Activated CD8-positive, alpha-beta memory T cell treated with anti-CD3 and anti-CD28 coated beads for 1 hour (primary cell): Measurements from ENCODE around the gene CISD2.
A peak's percentile ranks its signal among the peaks of the same experiment; 100 is the strongest.
"Not testable (repeated sequence)": the region's sequence is repeated elsewhere in the genome, so short reads cannot be mapped to it uniquely, and the experiment has no call there.

Experiments used
- DNase-seq, 2 donors: peaks; one replicate each; pipeline ENCODE4 v3.0.0-alpha.2; 2020; ENCODE audit warnings: low read depth in 1 of 2; ENCODE audit errors: extremely low read depth in 1 of 2

CISD2 gene, protein sequence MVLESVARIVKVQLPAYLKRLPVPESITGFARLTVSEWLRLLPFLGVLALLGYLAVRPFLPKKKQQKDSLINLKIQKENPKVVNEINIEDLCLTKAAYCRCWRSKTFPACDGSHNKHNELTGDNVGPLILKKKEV

DNA sequence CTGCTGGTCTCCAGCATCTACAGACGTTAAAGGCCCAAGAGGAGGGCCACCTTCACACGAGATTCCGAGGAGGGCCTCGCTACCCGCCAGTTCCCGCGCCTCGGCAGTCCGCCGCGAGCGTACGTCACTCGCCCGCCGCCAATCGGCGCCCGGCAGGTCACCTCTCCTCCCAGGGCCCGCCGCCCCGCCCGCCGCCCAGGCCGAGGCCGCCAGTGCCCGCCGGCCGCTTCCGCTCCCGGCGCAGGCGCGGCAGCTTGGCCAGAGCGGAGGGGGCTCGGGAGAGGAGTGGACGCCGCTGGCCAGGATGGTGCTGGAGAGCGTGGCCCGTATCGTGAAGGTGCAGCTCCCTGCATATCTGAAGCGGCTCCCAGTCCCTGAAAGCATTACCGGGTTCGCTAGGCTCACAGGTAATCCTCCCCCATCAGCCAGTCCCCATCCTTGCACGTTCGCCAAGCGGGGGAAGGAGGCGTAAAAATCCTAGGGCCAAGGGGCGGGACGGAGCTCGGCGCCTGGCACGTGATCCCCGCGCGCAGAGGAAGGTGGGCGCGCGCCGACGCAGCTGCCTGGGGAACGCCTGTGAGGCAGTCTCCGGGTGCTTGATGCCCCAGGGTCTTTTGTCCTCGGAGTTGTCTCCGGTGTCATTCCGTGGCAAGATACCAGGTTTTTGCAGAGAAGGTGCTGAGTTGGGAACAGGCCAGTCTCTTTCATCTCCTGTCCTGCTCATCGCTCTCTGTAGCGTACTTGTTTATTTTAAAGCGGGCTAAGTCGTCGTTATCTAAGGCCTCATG, at the start of gene CISD2:
CISD2 (plus strand) TSS at position 212 of the 788 bp plus-strand sequence; CDS start at position 305, 93 bp downstream.
- DNase-seq, result peak; percentile 81 to 82

DNA sequence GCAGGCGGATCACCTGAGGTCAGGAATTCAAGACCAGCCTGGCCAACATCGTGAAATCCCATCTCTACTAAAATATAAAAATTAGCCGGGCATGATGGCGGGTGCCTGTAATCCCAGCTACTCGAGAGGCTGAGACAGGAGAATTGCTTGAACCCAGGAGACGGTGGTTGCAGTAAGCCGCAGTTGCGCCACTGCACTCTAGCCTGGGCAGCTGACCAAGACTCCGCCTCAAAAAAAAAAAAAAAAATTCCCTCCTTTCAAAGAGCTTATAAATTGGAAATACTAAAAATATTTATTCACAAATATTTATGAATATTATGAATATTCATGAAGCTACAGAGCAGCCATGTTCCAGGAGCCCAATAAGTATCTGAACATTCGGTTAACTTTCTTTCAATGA, 49.7 kb upstream of the CISD2 start:
- DNase-seq, result not testable (repeated sequence)

DNA sequence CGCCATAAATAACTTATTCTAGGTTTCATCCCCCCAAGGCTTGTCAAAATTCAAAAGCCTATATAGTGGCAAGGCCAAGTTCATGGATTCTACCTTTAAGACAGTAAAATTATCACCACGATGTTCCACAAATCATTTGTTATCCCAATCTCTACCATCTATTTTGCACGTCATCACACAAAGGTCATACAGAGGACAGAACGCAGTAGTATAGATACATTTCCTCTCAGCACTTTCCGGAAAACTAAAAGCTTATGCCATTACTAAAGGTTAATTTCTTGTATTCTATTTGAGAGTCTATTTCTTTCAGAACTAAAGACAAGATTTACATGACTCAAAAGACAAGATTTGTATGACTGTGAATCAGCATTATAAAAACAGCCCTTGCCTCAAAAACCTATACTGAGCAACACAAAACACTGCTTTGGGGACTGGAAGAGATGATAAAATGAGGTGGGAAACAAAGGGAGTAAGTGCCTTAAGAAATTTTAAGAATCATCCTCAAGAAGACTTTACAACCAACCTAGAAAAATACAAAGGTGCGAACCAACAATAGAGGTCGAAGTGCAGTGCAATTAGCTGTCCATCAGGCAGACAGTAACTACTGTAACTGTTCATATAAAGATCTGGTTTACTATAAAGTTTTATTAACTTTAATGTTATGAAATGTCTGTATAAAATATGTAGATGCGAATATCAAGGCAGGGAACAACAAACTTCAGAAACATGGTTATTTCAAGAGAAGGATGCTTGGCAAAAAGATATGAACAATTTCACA, 49.0 kb upstream of the CISD2 start:
- DNase-seq, result no peak

DNA sequence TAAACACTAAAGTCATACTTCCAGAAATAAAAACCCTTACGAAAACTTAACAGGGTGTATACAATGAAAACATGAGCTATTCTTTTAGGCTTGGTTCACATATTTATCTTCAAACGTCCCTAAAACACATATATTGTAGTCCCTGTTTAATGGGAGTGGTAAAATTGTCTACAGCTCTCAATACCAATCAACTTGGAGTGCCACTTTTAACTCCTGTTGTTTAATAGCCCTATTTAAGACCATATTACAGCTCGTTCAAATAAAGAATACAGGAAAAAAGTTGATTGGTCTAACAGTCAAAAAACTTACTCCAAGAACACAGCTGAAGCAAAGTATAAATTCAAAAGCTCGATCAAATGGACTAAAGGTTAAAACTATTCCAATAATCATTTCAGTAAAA, 45.3 kb upstream of the CISD2 start:
- DNase-seq, result no peak

DNA sequence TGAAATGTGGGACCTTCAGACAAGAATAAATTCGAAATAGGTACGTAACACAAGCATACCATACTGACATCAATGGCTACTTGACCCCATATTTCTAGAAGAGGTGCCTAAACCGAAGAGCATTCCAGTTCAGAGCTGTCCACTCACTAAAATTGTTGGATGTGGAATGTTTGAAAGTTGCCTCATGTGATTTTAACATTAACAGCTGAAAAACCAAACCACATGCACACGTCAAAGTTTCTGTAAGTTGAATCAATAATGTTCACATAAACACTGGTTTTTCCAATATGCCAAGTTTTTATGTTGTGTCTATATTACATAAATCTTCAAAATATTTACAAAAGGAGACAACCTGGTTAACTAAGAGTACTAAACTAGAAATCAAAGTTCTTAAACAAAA, 44.9 kb upstream of the CISD2 start:
- DNase-seq, result no peak

DNA sequence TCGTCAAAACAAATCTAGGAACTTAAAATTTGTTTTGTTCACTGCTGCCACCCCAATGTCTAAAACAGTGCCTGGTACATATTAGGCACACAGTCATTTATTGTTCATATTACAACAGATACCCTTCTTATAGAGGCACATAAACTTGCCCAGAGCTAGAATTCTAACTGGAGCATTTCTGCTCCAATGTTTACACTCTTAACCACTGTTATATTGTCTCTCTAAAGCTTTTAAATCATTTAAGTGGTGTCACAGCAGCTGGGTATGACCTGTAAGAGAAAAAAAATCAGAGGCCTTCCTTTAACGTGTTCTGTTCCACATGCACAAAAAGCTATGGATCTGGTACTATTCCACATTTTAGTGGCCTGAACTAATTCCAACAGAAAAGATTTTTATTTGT, 44.4 kb upstream of the CISD2 start:
- no peak for DNase-seq

DNA sequence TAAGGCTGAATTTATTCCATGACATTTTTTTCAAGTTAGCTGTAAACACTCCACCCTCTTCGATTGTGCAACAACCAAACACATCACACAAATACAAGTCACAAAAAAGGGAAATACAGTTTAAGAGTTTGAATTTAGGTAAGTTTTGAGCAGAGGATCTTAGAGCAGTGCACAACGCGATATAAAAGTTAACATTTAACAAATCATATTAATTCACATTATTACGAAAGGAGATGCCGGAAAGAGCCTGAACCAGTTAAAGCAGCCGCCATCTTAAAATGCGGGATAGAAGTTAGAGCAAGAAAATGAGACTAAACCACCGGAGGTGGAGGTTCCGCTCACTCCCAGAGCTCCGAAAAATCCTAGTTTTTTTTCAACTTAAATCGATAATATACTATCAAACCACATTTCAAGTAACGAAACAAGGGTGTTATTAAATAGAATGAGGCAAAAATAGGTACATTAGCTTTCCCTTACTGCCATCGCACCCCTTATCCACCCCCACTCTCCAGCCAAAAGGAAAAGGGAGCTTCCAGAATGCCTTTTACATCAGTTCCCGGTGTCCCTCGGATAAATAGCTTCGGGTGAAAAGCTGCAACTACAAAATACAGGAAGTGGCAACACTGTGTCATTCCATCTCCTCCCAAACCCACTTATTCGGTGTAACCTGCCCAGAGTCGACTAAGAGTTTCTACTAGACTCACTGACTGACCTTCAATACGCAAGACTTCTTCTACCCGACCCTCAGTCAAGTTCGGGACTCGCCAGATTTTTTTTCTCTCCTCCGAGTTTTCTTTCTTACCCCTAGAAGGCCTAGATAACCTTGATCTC, 43.3 kb upstream of the CISD2 start:
- no peak for DNase-seq

DNA sequence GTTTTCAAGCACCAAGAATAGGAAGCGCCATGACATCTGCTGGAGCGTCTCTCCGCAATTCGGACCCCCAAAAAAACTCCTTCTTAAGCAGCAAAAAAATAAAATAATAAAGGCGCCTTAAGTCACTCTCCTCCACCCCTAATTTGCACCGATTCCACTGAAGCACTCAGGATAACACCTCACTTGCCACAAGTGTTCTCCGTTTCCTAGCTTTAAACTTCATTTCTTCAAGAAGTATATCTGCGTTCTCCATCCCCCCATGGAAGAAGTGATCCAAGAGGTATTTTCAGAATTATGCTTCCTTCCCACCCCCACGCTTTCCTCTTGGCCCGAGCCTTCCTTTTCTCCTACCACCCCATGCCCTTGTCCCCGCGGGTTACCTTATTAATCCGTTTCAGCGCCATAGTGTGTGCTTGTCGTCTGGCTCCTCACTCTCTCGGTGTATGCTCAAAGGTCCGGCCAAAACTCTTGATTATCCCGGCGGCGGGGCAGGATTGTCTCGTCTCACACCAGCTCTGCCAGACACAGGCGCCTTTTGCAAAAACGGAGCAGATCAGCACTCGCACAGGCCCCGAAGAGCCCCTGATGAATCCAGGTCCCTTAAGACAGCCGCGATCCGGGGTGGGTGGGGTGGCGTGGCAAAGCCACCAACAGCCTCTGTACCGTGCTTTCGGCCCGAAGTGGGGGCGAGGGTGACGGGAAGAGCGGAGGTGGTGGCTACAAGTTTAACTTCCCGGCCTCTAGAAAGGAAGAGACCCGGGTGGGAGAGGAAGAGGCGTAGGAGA, 42.5 kb upstream of the CISD2 start:
- DNase-seq, result peak in 1 of 2 donors; percentile 13

DNA sequence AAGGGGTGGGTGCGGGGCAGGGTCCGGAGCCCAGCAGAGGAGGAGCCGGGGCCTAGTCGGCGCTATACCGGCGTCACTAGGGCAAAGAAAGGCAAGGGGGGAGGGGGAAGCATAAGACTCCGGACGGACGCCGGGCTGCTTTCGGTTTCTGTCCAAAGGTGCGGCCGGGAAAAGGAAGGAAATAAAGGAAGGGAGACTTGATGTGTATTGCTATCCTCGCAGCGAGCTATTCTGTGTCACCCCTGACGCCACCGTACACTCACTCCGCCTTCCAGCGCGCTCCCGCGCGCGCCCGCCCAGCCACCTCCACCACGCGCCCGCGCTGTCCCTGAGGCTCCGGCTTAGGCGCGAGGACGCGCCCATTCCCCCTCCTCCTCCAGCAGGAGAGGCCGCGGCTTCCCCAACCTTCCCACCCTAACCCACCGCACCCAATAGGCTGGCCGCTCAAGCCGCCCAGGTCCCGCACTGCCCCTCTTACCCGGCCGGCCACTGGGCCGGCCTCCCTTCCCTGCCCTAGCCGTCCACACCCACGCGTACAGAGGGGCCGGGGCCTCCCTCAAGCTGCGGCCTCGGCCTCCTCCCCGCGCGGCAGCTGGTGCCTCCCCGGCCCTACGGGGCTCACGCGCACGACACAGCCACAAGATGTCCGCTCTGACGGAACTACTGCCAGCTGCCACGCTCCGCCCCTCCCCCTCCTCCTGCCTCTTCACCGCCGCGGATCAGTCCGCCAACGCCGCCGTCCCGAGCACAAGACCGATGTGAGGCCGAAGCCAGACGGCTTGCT, 41.7 kb upstream of the CISD2 start, which contains the start of gene UBE2D3:
UBE2D3 (minus strand) TSS at position 662 of the 784 bp plus-strand sequence. CDS start 1,043 bp downstream, outside the sequence.
- peak; percentile 84 to 89 for DNase-seq

DNA sequence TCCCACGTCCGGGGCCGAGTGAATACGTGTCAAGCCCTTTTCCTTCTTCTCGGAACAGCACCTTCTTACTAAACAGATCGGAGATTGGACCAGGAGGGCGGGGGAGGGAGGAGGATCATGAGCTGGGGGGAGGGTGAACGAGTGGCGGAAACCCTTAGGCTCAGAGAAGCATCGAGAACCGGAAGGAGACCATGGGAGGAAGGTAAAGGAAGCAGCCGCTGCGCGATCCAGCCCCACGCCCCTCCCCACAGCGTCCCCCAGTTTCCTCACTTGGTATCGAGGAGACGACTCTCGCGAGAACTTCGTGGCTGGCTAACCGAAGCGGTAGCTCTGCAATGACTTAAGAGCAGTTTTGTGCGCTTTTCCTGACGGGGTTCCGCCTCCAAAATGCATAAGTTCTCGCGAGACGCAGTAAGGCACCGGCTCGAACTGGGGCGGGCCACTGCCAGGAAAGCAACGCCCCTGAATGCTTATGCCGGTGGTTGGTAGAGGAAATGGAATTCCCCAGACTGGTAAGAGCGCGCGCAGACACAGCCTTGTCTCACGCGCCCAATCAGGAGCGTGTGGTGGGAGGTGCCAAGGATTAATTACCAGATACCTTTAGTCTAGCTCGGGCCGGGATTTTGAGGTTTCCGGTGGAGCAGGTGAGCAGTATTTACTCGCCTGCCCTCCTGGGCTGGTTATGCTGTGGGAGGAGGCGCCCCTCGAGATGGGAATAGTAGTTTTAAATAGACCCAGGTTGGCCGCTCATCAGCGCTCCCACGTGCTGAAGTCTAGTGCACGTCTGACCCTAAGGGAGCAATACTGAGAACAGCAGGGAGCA, 40.9 kb upstream of the CISD2 start:
- peak; percentile 94 to 100 for DNase-seq

DNA sequence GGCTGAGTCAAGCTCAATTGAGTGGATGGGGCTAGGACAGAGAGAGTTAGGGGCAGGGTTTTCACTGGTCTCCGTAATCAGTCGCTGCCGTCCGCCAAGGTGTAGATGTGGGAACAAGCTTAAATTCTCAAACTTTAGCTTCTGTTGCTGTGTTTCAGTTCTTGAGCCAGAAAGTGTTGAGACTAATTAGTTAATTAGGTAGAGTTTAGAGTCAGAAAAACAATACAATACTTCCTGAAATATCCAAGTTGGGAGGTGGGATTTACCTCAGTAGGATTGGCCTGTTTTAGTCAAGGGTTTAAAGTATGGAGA, 40.3 kb upstream of the CISD2 start:
- DNase-seq, result no peak

DNA sequence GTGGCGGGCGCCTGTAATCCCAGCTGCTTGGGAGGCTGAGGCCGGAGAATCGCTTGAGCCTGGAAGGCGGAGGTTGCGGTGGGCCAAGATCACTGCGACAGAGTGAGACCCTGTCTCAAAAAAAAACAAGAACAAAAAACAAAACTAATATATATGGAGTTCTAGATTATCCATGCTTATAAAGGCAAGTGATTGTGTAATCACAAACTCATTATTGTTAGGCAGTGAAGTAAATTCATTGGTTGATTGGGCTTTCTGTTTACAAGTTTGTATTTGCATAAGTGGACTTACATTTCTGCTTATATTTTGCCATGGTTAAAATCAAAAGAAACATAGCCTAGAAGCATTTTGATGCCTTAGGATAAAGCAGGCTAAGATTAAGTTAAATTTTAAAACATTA, 39.0 kb upstream of the CISD2 start:
- no peak for DNase-seq

DNA sequence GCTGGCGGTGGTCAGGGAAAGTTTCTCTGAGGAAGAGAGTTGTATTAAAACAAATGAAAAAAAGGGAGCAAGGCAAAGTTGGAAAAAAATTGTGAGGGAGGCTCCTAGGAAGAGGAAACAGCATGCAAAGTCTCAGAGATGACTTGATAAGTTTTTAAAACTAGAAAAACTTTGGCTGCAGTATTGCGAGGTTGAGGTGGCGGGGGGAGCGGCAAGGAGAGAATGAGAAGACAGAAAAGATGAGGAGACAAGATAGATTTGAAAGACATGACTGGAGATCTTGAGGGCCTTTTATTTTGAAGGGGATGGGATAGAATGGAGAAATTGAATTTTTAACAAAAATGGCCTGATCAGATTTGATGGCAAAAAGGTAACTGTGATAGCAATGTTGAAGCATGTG, 36.7 kb upstream of the CISD2 start:
- DNase-seq, result no peak

DNA sequence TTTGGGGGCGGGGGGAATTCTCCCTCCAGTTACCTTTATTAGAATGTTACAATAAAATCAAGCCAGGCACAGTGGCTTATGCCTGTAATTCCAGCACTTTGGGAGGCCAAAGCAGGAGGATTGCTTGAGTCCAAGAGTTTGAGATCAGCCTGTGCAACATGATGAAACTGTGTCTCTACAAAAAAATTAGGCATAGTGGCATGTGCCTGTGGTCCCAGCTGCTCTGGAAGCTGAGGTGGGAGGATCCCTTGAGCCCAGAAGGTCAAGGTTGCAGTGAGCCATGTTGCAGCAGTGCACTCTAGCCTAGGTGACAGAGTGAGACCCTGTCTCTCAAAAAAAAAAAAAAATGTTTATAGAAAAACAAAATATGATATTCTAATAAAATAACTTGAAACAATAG, 36.1 kb upstream of the CISD2 start:
- no peak for DNase-seq

DNA sequence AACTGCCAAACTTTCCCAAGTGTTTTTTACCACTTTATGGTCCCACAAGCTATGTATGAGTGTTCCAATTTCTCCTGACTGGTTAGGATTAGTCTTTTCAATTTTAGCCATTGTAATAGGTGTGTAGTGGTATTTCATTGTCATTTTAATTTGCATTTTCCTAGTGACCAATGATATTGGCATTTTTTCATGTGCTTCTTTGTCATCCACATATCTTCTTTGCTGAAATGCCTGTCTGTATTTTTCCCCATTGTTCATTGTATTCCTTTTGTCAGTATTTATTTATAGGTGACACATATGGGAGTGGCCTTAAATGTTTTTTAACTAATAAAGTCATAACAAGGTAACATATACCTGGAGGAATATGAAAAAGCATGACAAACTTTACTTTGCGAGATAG, 32.2 kb upstream of the CISD2 start:
- no peak for DNase-seq

DNA sequence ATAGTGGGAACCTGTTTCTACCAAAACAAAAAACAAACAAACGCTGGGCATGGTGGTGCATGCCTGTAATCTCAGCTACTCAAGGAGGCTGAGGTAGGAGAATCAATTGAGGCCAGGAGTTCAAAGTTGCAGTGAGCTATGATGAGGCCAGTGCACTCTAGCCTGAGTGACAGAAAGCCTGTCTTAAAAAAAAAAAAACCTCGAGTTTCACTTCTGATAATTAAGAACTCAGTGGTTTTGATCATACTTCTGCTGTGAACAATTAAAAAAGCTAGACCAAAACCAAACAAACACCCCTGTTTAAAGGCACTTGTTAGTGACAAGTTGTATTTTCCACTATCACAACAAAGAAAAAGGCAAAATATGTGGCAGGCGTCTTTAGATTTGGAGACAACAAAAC, 26.4 kb upstream of the CISD2 start:
- no peak for DNase-seq

DNA sequence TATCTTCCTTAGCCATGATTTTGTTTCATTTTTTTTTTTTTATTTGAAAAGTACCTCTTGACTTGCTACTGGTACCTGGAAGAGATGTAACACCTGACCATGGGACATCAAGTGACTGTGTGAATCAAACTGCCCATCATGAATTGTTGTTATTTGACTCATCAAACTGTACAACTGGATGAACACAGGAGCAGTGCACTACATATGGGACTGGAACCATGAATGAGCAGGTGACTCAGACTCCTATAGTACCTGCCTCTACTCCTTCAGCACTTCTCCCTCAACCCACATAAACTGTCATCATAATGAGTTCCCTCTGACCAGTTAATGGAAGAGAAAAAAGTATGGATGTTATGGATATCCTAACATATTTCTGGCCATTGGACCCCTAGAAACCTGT, 25.5 kb upstream of the CISD2 start:
- no peak for DNase-seq

DNA sequence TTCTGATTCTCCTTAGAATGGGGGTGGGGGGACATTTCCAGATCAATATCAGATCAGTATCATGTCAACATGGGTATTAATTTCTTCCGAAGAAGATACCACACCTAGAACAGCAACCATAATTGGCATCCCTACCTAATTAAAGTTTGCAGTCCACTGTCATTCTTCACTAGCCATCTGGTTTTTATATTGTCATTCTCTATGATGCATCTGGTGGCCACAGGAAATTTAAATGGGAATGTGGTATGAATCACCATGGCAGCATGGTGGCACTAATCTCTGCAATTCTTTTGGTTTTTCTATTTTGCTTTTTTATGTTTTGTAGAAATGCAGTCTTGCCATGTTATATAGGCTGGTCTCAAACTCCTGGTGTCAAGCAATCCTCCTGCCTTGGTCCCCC, 24.9 kb upstream of the CISD2 start:
- no peak for DNase-seq

DNA sequence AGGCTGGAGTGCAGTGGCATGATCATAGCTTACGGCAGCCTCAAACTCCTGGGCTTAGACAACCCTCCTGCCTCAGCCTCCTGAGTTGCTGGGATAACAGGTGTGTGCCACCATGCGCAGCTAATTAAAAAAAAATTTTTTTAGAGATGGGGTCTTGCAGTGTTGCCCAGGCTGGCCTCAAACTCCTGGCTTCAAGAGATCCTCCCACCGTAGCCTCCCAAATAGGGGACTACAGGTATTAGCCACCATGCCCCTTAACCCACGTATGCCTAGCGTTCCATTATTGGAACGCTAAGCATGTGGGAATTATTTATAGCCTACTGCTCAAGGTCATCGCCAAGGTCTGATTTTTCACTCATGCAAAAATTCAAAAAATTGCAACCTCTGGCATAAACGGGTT, 21.1 kb upstream of the CISD2 start:
- DNase-seq, result no peak
